ENCODE results near the gene PGK1.
A peak's percentile ranks its signal among the peaks of the same experiment; 100 is the strongest.
"Not testable (repeated sequence)": the region's sequence is repeated elsewhere in the genome, so short reads cannot be mapped to it uniquely, and the experiment has no call there.

The PGK1 gene

DNA sequence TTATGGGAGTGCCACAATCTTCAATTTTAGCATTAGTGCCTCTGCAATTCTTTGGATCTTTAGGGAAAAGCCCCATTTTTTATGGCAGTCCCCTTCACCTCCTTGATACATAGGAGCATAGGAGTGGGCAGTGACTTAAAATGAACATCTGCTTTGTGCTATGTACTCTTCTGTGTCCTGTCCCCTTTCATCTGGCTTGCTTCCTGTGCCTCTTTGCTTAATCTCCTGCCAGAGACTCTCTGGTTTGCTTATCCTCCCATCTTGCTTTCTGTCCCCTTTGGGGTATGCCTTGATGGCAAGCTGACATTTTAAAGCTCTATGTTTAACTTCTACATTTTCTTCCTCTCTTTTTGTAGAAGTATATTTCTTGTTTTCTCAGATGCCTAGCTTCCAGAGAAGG lies 12.3 kb downstream of the PGK1 start:
- no peak for DNase-seq (ENCODE audit: low spot score)

- DNase-seq (ENCODE audit: low spot score): no peak
Measured at GRCh38 chrX:78116766-78117165, 12.7 kb downstream of the PGK1 start.

GRCh38 chrX:78118628-78119027 lies 14.6 kb downstream of the PGK1 start:
- DNase-seq (ENCODE audit: low spot score): no peak

- no peak for DNase-seq (ENCODE audit: low spot score)
Measured at GRCh38 chrX:78119521-78120227, 15.6 kb downstream of the PGK1 start.

- DNase-seq (ENCODE audit: low spot score): no peak
Measured at GRCh38 chrX:78123190-78123589, 19.1 kb downstream of the PGK1 start.

GRCh38 chrX:78124307-78124706 lies 20.3 kb downstream of the PGK1 start:
- no peak for DNase-seq (ENCODE audit: low spot score)

DNA sequence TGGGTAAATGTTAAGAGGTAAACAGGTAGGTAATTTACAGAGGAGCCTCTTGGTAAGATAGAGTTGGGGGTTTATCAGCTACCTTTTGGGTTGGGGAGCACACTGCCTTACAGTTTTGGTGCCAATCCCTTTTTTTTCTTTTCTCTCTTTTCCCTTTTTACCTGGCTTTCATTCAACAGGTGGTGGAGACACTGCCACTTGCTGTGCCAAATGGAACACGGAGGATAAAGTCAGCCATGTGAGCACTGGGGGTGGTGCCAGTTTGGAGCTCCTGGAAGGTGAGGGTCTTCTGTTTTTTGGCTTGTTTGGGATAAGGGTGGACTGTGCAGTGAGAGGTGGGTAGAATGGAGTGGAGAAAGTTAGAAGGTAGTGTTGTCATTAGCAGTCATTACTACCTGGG lies 21.1 kb downstream of the PGK1 start:
- DNase-seq (ENCODE audit: low spot score): no peak

DNA sequence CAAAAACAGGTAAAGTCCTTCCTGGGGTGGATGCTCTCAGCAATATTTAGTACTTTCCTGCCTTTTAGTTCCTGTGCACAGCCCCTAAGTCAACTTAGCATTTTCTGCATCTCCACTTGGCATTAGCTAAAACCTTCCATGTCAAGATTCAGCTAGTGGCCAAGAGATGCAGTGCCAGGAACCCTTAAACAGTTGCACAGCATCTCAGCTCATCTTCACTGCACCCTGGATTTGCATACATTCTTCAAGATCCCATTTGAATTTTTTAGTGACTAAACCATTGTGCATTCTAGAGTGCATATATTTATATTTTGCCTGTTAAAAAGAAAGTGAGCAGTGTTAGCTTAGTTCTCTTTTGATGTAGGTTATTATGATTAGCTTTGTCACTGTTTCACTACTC lies 21.7 kb downstream of the PGK1 start:
- not testable (repeated sequence) for DNase-seq (ENCODE audit: low spot score)

DNA sequence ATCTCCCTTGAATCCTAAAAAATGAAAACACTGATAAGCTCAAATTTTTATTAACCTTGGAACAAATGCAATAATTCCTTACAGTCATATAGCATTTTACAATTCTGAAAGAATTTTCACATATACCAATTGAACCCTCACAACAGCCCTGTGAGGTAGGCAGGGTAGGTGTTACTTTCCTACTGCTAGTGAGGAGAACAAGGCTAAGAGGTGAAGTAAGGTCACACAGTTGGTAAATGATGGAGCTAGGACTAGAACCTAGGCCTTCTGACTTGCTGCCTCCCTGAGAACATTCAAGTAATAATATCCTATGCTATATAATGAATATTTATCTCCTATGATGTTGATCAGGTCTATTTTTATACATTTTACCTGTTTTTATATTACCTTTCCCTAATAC lies 25.7 kb downstream of the PGK1 start:
- no peak for DNase-seq (ENCODE audit: low spot score)

GRCh38 chrX:78130396-78130795 lies 26.3 kb downstream of the PGK1 start:
- DNase-seq (ENCODE audit: low spot score): no peak

- no peak for DNase-seq (ENCODE audit: low spot score)
Measured at GRCh38 chrX:78131117-78131516, 27.1 kb downstream of the PGK1 start.

GRCh38 chrX:78133238-78133960 lies 29.4 kb downstream of the PGK1 start:
- no peak for DNase-seq (ENCODE audit: low spot score)

- DNase-seq (ENCODE audit: low spot score): peak; percentile 79
Measured at GRCh38 chrX:78139160-78140123, 35.4 kb downstream of the PGK1 start, which contains the start of gene TAF9B. TSS of gene TAF9B (minus strand) at chrX:78139650. CDS start at chrX:78139611, 39 bp downstream.

DNA sequence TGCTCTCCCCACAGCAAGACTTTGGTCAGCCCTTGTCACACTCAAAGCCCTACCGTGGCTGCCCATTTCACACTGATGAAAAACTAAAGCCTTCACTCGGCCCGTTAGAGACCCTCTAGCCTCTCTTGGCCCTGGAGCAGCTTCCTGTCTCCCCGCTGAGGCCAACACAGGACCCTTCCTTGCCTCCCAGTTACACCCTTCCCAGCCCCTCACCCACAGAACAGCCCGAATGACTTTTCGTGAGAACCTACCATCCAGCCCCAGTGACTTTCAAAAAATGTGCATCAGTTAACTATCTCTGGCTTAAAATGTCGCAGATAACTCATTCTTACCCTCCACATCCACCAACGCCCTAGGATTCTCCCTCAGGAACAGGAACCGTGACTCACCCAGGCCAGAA lies 36.2 kb downstream of the PGK1 start:
- no peak for DNase-seq (ENCODE audit: low spot score)

- not testable (repeated sequence) for DNase-seq (ENCODE audit: low spot score)
Measured at GRCh38 chrX:78147002-78147540, 43.0 kb downstream of the PGK1 start.

GRCh38 chrX:78157373-78157772 lies 53.3 kb downstream of the PGK1 start:
- DNase-seq (ENCODE audit: low spot score): not testable (repeated sequence)

DNA sequence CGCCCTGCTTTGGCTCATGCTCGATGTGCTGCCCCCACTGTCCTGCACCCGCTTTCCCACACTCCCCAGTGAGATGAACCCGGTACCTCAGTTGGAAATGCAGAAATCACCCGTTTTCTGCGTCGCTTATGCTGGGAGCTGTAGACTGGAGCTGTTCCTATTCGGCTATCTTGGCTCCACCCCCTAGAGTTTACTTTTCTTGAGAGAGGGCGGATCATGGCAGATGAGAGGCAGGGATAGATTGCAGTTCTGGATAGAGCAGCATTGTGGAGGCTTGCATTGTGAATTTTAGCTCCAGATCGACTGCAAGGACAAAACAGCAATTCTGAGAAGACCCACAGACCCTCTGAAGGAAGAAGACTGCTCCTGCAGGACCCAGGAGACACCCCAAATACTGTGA lies 53.8 kb downstream of the PGK1 start:
- DNase-seq (ENCODE audit: low spot score): not testable (repeated sequence)

GRCh38 chrX:78160711-78161110 lies 56.7 kb downstream of the PGK1 start:
- DNase-seq (ENCODE audit: low spot score): not testable (repeated sequence)

- not testable (repeated sequence) for DNase-seq (ENCODE audit: low spot score)
Measured at GRCh38 chrX:78163175-78163574, 59.1 kb downstream of the PGK1 start.

GRCh38 chrX:78165425-78165824 lies 61.4 kb downstream of the PGK1 start:
- DNase-seq (ENCODE audit: low spot score): no peak

DNA sequence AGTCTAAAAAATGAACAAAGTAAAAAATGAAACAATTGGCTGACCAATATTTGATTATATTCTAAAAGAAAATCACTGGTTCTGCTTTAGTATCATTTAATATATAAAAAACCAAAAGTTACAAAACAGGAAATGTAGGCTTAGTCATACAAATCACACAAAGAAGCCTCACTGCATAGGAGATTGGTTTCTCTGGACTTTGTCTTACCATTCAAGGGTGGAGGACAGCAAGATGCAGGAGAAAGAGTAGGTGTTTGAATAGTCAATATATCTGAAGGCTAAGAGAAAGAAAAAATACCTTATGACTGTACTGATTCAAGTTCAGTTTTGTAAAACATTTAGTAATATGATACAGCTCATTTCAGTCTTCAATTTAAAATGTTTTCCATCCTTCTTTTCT lies 64.0 kb downstream of the PGK1 start:
- DNase-seq (ENCODE audit: low spot score): no peak

All from hepatic stellate cell (primary cell).